HuH-7.5 (cell line): ENCODE results near the gene COQ10B.
"Not testable (repeated sequence)": the region's sequence is repeated elsewhere in the genome, so short reads cannot be mapped to it uniquely, and the experiment has no call there.

Source experiments
- DNase-seq: peaks from one replicate; pipeline ENCODE4 v3.0.0; 2011; ENCODE audit warnings: low spot score

Gene COQ10B

GRCh38 chr2:197453123-197453913, at the start of gene COQ10B:
Gene COQ10B (plus strand): TSS chr2:197453552. CDS start chr2:197453561, 9 bp downstream.
- peak; percentile 85 for DNase-seq

- no peak for DNase-seq
Observed at GRCh38 chr2:197405582-197405981, 47.8 kb upstream of the COQ10B start.

DNA sequence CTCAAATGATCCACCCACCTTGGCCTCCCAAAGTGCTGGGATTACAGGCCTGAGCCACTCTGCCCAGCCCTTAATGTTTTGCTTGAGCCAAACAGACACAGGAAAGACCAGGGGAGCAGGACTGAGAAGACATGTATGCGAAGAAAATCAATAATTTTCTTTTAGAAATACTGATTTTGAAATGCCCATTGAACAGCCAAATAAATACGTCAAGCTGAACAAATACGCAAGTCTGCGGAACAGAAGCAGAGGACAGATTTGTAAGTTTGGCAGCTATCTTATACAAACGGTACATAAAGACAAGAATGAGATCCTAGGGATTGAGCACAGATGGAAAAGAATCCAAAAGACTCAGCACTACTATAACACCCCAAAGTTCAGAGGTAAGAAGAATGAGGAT, 39.3 kb upstream of the COQ10B start:
- DNase-seq: no peak

- DNase-seq: no peak
Observed at GRCh38 chr2:197414515-197414914, 38.8 kb upstream of the COQ10B start.

GRCh38 chr2:197416268-197416667, 37.1 kb upstream of the COQ10B start:
- DNase-seq: no peak

- no peak for DNase-seq
Observed at GRCh38 chr2:197419438-197419837, 33.9 kb upstream of the COQ10B start.

GRCh38 chr2:197423307-197423706, 30.0 kb upstream of the COQ10B start:
- DNase-seq: no peak

- no peak for DNase-seq
Observed at GRCh38 chr2:197425550-197425949, 27.8 kb upstream of the COQ10B start.

GRCh38 chr2:197426723-197427603, 26.4 kb upstream of the COQ10B start:
- DNase-seq: no peak

GRCh38 chr2:197427986-197428385, 25.4 kb upstream of the COQ10B start:
- DNase-seq: no peak

GRCh38 chr2:197431858-197432257, 21.5 kb upstream of the COQ10B start:
- DNase-seq: no peak

DNA sequence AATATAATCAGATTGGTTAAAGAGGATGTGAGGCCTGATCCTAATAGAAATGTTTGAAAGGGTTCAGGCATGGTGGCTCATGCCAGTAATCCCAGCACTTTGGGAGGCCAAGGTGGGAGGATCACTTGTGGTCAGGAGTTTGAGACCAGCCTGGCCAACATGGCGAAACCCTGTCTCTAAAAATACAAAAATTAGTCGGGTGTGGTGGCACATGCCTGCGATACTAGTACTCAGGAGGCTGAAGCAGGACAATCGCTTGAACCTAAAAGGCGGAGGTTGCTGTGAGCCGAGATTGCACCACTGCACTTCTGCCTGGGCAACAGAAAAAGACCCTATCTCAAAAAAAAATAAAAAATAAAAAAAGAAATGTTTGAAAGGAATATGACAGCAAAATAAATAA, 20.8 kb upstream of the COQ10B start:
- not testable (repeated sequence) for DNase-seq

- no peak for DNase-seq
Observed at GRCh38 chr2:197433780-197434438, 19.4 kb upstream of the COQ10B start.

GRCh38 chr2:197434541-197435513, 18.5 kb upstream of the COQ10B start, which contains the start of gene SF3B1:
Gene SF3B1 (minus strand): TSS chr2:197435028. CDS start chr2:197434999, 29 bp downstream.
- DNase-seq: peak; percentile 83

GRCh38 chr2:197435598-197436420, 17.5 kb upstream of the COQ10B start:
- DNase-seq: no peak

GRCh38 chr2:197437380-197437779, 16.0 kb upstream of the COQ10B start:
- DNase-seq: no peak

DNA sequence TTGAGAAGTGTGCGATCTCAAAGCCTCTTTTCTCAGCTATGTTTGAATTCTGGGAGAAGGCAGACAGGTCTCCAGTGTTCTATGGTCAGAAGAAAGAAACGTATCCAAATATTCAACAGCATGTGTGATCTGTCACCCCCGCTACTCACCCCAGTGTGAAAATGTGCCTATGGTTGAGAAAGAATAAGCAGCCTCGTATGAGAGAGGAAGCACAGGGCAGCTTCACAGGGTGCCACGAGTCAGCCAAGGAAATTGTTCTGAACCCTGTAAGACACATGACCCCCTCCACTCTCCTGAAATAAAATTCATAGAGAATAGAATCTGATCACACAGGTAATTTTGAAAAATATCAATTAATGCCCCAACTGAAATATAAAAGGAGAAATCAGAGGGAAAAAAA, 10.5 kb upstream of the COQ10B start:
- no peak for DNase-seq

DNA sequence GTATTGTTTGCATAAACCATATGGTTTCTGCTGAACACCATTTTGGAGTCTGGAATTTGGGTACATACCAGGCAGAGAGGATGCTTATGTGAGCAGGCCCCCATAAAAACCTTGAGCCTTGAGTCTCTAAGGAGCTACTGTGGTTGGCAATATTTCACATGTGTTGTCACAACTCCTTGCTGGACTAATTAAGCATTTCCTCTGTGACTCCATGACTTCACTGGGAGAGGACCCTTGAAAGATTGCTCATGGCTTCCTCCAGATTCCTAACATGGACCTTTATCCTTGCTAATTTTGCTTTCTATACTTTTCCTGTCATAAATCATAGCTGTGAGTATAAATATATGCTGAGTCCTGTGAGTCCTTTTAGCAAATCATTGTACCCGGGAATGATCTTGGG, 7.6 kb upstream of the COQ10B start:
- no peak for DNase-seq

DNA sequence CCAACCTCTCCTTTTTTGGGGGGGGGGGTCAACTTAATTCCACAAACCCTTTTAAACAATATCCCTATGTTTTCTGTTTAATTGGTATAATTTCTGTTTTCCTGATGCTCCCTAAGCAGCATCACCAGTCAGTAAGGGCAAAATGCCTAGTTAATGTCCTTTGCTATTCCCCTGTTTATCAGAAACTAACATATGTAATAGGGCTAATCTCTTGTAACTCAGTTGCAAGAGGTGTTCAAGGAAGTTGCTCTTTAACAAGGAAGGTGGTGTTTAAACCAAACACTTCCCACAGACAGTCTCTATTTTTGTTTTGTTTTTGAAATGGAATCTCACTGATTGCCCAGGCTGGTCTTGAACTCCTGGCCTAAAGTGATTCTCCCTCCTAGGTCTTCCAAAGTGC, 6.5 kb upstream of the COQ10B start:
- DNase-seq: no peak

DNA sequence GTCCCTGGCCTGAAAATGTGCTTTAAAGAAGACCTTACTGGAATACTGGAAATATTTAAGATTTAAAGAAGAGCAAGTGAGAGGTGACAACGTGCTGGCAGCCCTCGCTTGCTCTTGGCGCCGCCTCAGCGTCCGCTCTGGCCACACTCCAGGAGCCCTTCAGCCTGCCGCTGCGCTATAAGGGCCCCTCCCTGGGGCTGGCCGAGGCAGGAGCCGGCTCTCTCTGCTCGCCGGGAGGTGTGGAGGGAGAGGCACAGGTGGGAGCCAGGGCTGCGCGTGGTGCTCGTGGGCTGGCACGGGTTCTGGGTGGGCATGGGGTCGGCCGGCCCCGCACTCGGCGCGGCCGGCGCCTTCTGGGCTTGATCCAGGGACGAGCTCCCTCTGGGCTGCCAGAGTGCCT, 2.9 kb upstream of the COQ10B start:
- DNase-seq: no peak
